Activated naive CD8-positive, alpha-beta T cell treated with anti-CD3 and anti-CD28 coated beads, Interleukin-2, amount 50 U/mL, for 16 hours (primary cell): ENCODE measurements around the gene LRPAP1.
"Not testable (repeated sequence)": the region's sequence is repeated elsewhere in the genome, so short reads cannot be mapped to it uniquely, and the experiment has no call there.

ENCODE experiments used
- DNase-seq: peaks from one replicate; pipeline ENCODE4 v3.0.0-alpha.2; 2020; ENCODE audit warnings: low read depth, low spot score

LRPAP1 gene

GRCh38 chr4:3531879-3532750 is at the start of gene LRPAP1:
TSS of gene LRPAP1 (minus strand) at chr4:3532422. CDS start at chr4:3532412, 10 bp downstream.
- peak; percentile 64 for DNase-seq

- not testable (repeated sequence) for DNase-seq
Measured at GRCh38 chr4:3581334-3582090, 49.3 kb upstream of the LRPAP1 start.

GRCh38 chr4:3580859-3581258 is 48.6 kb upstream of the LRPAP1 start:
- DNase-seq, result not testable (repeated sequence)

- not testable (repeated sequence) for DNase-seq
Measured at GRCh38 chr4:3578527-3579144, 46.4 kb upstream of the LRPAP1 start.

GRCh38 chr4:3578052-3578451 is 45.8 kb upstream of the LRPAP1 start:
- not testable (repeated sequence) for DNase-seq

GRCh38 chr4:3577208-3577892 is 45.1 kb upstream of the LRPAP1 start:
- not testable (repeated sequence) for DNase-seq

- DNase-seq, result not testable (repeated sequence)
Measured at GRCh38 chr4:3576533-3577207, 44.4 kb upstream of the LRPAP1 start.

- DNase-seq, result not testable (repeated sequence)
Measured at GRCh38 chr4:3575426-3576369, 43.5 kb upstream of the LRPAP1 start.

- not testable (repeated sequence) for DNase-seq
Measured at GRCh38 chr4:3574865-3575264, 42.6 kb upstream of the LRPAP1 start.

GRCh38 chr4:3574346-3574745 is 42.1 kb upstream of the LRPAP1 start:
- DNase-seq, result not testable (repeated sequence)

GRCh38 chr4:3573131-3573530 is 40.9 kb upstream of the LRPAP1 start:
- DNase-seq, result no peak

GRCh38 chr4:3572363-3572762 is 40.1 kb upstream of the LRPAP1 start:
- no peak for DNase-seq

- no peak for DNase-seq
Measured at GRCh38 chr4:3571921-3572320, 39.7 kb upstream of the LRPAP1 start.

- DNase-seq, result not testable (repeated sequence)
Measured at GRCh38 chr4:3570923-3571322, 38.7 kb upstream of the LRPAP1 start.

GRCh38 chr4:3569611-3570010 is 37.4 kb upstream of the LRPAP1 start:
- DNase-seq, result not testable (repeated sequence)

- not testable (repeated sequence) for DNase-seq
Measured at GRCh38 chr4:3566701-3567100, 34.5 kb upstream of the LRPAP1 start.

- DNase-seq, result not testable (repeated sequence)
Measured at GRCh38 chr4:3566301-3566700, 34.1 kb upstream of the LRPAP1 start.

GRCh38 chr4:3564948-3565347 is 32.7 kb upstream of the LRPAP1 start:
- not testable (repeated sequence) for DNase-seq

- DNase-seq, result no peak
Measured at GRCh38 chr4:3563403-3563802, 31.2 kb upstream of the LRPAP1 start.

- DNase-seq, result not testable (repeated sequence)
Measured at GRCh38 chr4:3562127-3562526, 29.9 kb upstream of the LRPAP1 start.
